Natural killer cell treated with Interleukin-12 subunit alpha and Interleukin-12 subunit beta and Interleukin-15 and Interleukin-18, amount 100 ng/mL, for 72 hours (primary cell): ENCODE results near the gene CLNK. TPM values are rescaled to one million over a fixed set of nuclear protein-coding genes. Genes with fewer than 3 reads are reported as not detected.
A peak's percentile ranks its signal among the peaks of the same experiment; 100 is the strongest.

ENCODE experiments used
- ATAC-seq, 2 donors: fragments of 150-1000 bp; cut with Tn5 transposase in 1 of 2; sonication (Bioruptor Pico), chemical (Tn5 transposase) in 1 of 2; 2 replicates each; pipeline ENCODE4 v1.10.0; 2021
- DNase-seq: peaks from one replicate; pipeline ENCODE4 v3.0.0; 2022; ENCODE audit warnings: low spot score
- H3K27ac Mint-ChIP-seq, 2 donors: 1 replicate in 1 of 2; 2 replicates in 1 of 2; pipeline ENCODE4 v1.8.0; 2022; ENCODE audit warnings: mixed read lengths in 2 of 2, mild to moderate bottlenecking in 1 of 2, moderate library complexity in 1 of 2
- H3K27me3 Mint-ChIP-seq, 2 donors: 1 replicate in 1 of 2; 2 replicates in 1 of 2; pipeline ENCODE4 v1.8.0; 2022; ENCODE audit warnings: mixed read lengths in 2 of 2
- H3K36me3 Mint-ChIP-seq: one replicate; pipeline ENCODE4 v1.8.0; 2022; ENCODE audit warnings: mixed read lengths
- H3K4me1 Mint-ChIP-seq, 2 donors: 1 replicate in 1 of 2; 2 replicates in 1 of 2; pipeline ENCODE4 v1.8.0; 2022; ENCODE audit warnings: low read depth in 2 of 2, mixed read lengths in 2 of 2, mild to moderate bottlenecking in 1 of 2
- H3K4me3 Mint-ChIP-seq: one replicate; pipeline ENCODE4 v1.8.0; 2022; ENCODE audit warnings: mixed read lengths
- H3K9me3 Mint-ChIP-seq: 2 replicates; pipeline ENCODE4 v1.8.0; 2022; ENCODE audit warnings: mixed read lengths
- total RNA-seq, 2 donors: library from RNA; stranded (reverse); gene quantifications; one replicate each; pipeline ENCODE4 v1.2.3, GENCODE V29; 2022

Gene CLNK
- total RNA-seq, 2 donors from 2014 or later: 0.45 to 0.70 TPM

GRCh38 chr4:10466161-10466560 lies 218.4 kb downstream of the CLNK start:
- Mint-ChIP-seq H3K27me3 (peaks cover 35 to 50% of the 10 kb centered on the region in 2 donors), H3K36me3 (peaks cover 11% of the 10 kb centered on the region), H3K4me1 (peaks cover 0 to 7% of the 10 kb centered on the region in 2 donors), H3K9me3 (no peaks in the 10 kb centered on the region), H3K4me3 (no peak overlapping the region), H3K27ac (no peak overlapping the region)
- ATAC-seq (no peak), DNase-seq (no peak)

GRCh38 chr4:10462876-10463275 lies 221.7 kb downstream of the CLNK start:
- no peak for ATAC-seq
- H3K27ac Mint-ChIP-seq: no peak overlapping the region
- peaks cover 11% of the 10 kb centered on the region for H3K36me3 Mint-ChIP-seq
- no peak for DNase-seq
- no peaks in the 10 kb centered on the region for H3K9me3 Mint-ChIP-seq
- no peak overlapping the region for H3K4me3 Mint-ChIP-seq
- peaks cover 13 to 18% of the 10 kb centered on the region in 2 donors for H3K4me1 Mint-ChIP-seq
- H3K27me3 Mint-ChIP-seq: peaks cover 37 to 39% of the 10 kb centered on the region in 2 donors

- H3K4me3 Mint-ChIP-seq: peak overlapping the region; percentile 53
- H3K27me3 Mint-ChIP-seq: peaks cover 31 to 35% of the 10 kb centered on the region in 2 donors
- no peak overlapping the region for H3K27ac Mint-ChIP-seq
- peaks cover 17 to 23% of the 10 kb centered on the region in 2 donors for H3K4me1 Mint-ChIP-seq
- DNase-seq: no peak
- H3K36me3 Mint-ChIP-seq: peaks cover 11% of the 10 kb centered on the region
- no peaks in the 10 kb centered on the region for H3K9me3 Mint-ChIP-seq
- ATAC-seq: no peak
Observed at GRCh38 chr4:10461850-10462400, 222.6 kb downstream of the CLNK start.

- DNase-seq (peak; percentile 78), ATAC-seq (peak; percentile 86 to 88)
- peaks cover 20 to 25% of the 10 kb centered on the region in 2 donors for H3K4me1 Mint-ChIP-seq
- no peak overlapping the region for H3K27ac Mint-ChIP-seq
- no peaks in the 10 kb centered on the region for H3K9me3 Mint-ChIP-seq
- H3K4me3 Mint-ChIP-seq: peak overlapping the region; percentile 52
- peaks cover 31 to 32% of the 10 kb centered on the region in 2 donors for H3K27me3 Mint-ChIP-seq
- H3K36me3 Mint-ChIP-seq: peaks cover 11% of the 10 kb centered on the region
Observed at GRCh38 chr4:10461091-10461849, 223.3 kb downstream of the CLNK start.

GRCh38 chr4:10460313-10461047 lies 224.1 kb downstream of the CLNK start:
- Mint-ChIP-seq H3K9me3 (no peaks in the 10 kb centered on the region), H3K27ac (peak overlapping the region in 1 of 2 donors; percentile 15), H3K4me3 (peak overlapping the region; percentile 51), H3K27me3 (peaks cover 31 to 32% of the 10 kb centered on the region in 2 donors), H3K4me1 (peaks cover 25 to 27% of the 10 kb centered on the region in 2 donors), H3K36me3 (peaks cover 11% of the 10 kb centered on the region)
- DNase-seq: no peak
- ATAC-seq: peak in 1 of 2 donors; percentile 22

- Mint-ChIP-seq H3K9me3 (peaks cover 2% of the 10 kb centered on the region), H3K4me1 (peaks cover 30 to 31% of the 10 kb centered on the region in 2 donors), H3K27me3 (peaks cover 21 to 25% of the 10 kb centered on the region in 2 donors)
Observed at GRCh38 chr4:10459305-10459704, 225.3 kb downstream of the CLNK start.

GRCh38 chr4:10458177-10458576 lies 226.4 kb downstream of the CLNK start:
- H3K9me3 Mint-ChIP-seq: peaks cover 2% of the 10 kb centered on the region
- peak overlapping the region; percentile 53 for H3K4me3 Mint-ChIP-seq
- peaks cover 13 to 19% of the 10 kb centered on the region in 2 donors for H3K27me3 Mint-ChIP-seq
- H3K27ac Mint-ChIP-seq: no peak overlapping the region
- no peak for ATAC-seq
- peaks cover 18% of the 10 kb centered on the region for H3K36me3 Mint-ChIP-seq
- H3K4me1 Mint-ChIP-seq: peaks cover 31 to 34% of the 10 kb centered on the region in 2 donors
- DNase-seq: no peak

More at GRCh38 chr4:10459305-10459704, 225.3 kb downstream of the CLNK start:
- Mint-ChIP-seq H3K27ac (no peak overlapping the region), H3K36me3 (peaks cover 17% of the 10 kb centered on the region), H3K4me3 (no peak overlapping the region)
- DNase-seq: no peak
- ATAC-seq: no peak

GRCh38 chr4:10457255-10457801 lies 227.2 kb downstream of the CLNK start, which contains the start of gene ZNF518B:
ZNF518B (minus strand) TSS chr4:10457426; CDS start chr4:10446328, 11,098 bp downstream.
- peaks cover 31 to 33% of the 10 kb centered on the region in 2 donors for H3K4me1 Mint-ChIP-seq
- H3K36me3 Mint-ChIP-seq: peaks cover 17% of the 10 kb centered on the region
- ATAC-seq: peak; percentile 82 to 88
- DNase-seq: peak; percentile 90
- H3K4me3 Mint-ChIP-seq: peak within 1 kb of the TSS; percentile 92
- peaks cover 2% of the 10 kb centered on the region for H3K9me3 Mint-ChIP-seq
- peaks cover 4 to 12% of the 10 kb centered on the region in 2 donors for H3K27me3 Mint-ChIP-seq
- peak within 1 kb of the TSS; percentile 86 to 92 for H3K27ac Mint-ChIP-seq

GRCh38 chr4:10456595-10457254 lies 227.8 kb downstream of the CLNK start:
- Mint-ChIP-seq H3K36me3 (peaks cover 19% of the 10 kb centered on the region), H3K9me3 (peaks cover 2% of the 10 kb centered on the region), H3K4me1 (peaks cover 29 to 31% of the 10 kb centered on the region in 2 donors), H3K27ac (peak overlapping the region; percentile 86 to 92), H3K27me3 (peaks cover 0 to 10% of the 10 kb centered on the region in 2 donors), H3K4me3 (peak overlapping the region; percentile 92)
- DNase-seq (peak; percentile 82), ATAC-seq (peak; percentile 74 to 81)

- ATAC-seq (no peak), DNase-seq (no peak)
- peak overlapping the region; percentile 86 to 92 for H3K27ac Mint-ChIP-seq
- H3K27me3 Mint-ChIP-seq: peaks cover 0 to 10% of the 10 kb centered on the region in 2 donors
- peaks cover 2% of the 10 kb centered on the region for H3K9me3 Mint-ChIP-seq
- H3K4me1 Mint-ChIP-seq: peaks cover 27 to 31% of the 10 kb centered on the region in 2 donors
- H3K4me3 Mint-ChIP-seq: peak overlapping the region; percentile 92
- peaks cover 19% of the 10 kb centered on the region for H3K36me3 Mint-ChIP-seq
Observed at GRCh38 chr4:10456260-10456594, 228.3 kb downstream of the CLNK start.

- ATAC-seq (no peak), DNase-seq (no peak)
- Mint-ChIP-seq H3K27me3 (peaks cover 0 to 7% of the 10 kb centered on the region in 2 donors), H3K4me1 (peaks cover 20 to 24% of the 10 kb centered on the region in 2 donors), H3K27ac (no peak overlapping the region), H3K4me3 (peak overlapping the region; percentile 16), H3K9me3 (peaks cover 2% of the 10 kb centered on the region), H3K36me3 (peaks cover 26% of the 10 kb centered on the region)
Observed at GRCh38 chr4:10455133-10455532, 229.4 kb downstream of the CLNK start.

- Mint-ChIP-seq H3K27ac (no peak overlapping the region), H3K4me1 (peaks cover 20 to 22% of the 10 kb centered on the region in 2 donors), H3K27me3 (peaks cover 0 to 7% of the 10 kb centered on the region in 2 donors), H3K9me3 (peaks cover 2% of the 10 kb centered on the region), H3K36me3 (peaks cover 30% of the 10 kb centered on the region), H3K4me3 (no peak overlapping the region)
- ATAC-seq (no peak), DNase-seq (no peak)
Observed at GRCh38 chr4:10454726-10455125, 229.8 kb downstream of the CLNK start.

- no peak for ATAC-seq
- no peak for DNase-seq
- H3K36me3 Mint-ChIP-seq: peaks cover 36% of the 10 kb centered on the region
- H3K27me3 Mint-ChIP-seq: peaks cover 0 to 5% of the 10 kb centered on the region in 2 donors
- no peak overlapping the region for H3K4me3 Mint-ChIP-seq
- H3K9me3 Mint-ChIP-seq: peaks cover 6% of the 10 kb centered on the region
- H3K4me1 Mint-ChIP-seq: peaks cover 20 to 22% of the 10 kb centered on the region in 2 donors
- no peak overlapping the region for H3K27ac Mint-ChIP-seq
Observed at GRCh38 chr4:10454121-10454520, 230.4 kb downstream of the CLNK start.
